Loucy (cell line): ENCODE measurements around the gene CHCHD5.

ENCODE experiments used
- H2AFZ ChIP-seq: fragments of 200-600 bp; sonication (generic); 2 replicates; pipeline ENCODE4 v1.6.0; 2016; ENCODE audit warnings: antibody characterized with exemption, mild to moderate bottlenecking, low read length, moderate library complexity
- H3F3A ChIP-seq: fragments of 200-600 bp; 2 replicates; pipeline ENCODE4 v1.6.0; 2016; ENCODE audit warnings: antibody characterized with exemption, low read depth, mild to moderate bottlenecking
- H3K27me3 ChIP-seq: fragments of 200-600 bp; sonication (generic); 2 replicates; pipeline ENCODE4 v1.6.1; 2014; ENCODE audit warnings: low read length, mild to moderate bottlenecking; ENCODE audit not compliant: insufficient read depth, poor library complexity, severe bottlenecking
- H3K36me3 ChIP-seq: fragments of 200-600 bp; sonication (generic); 2 replicates; pipeline ENCODE4 v1.6.1; 2016; ENCODE audit warnings: low read length; ENCODE audit not compliant: insufficient read depth
- H3K4me1 ChIP-seq: fragments of 200-600 bp; sonication (generic); 2 replicates; pipeline ENCODE4 v1.5.1; 2014; ENCODE audit warnings: low read length, mild to moderate bottlenecking; ENCODE audit not compliant: insufficient read depth, poor library complexity, severe bottlenecking
- H3K4me2 ChIP-seq: fragments of 200-600 bp; sonication (generic); 2 replicates; pipeline ENCODE4 v1.6.0; 2014; ENCODE audit warnings: antibody characterized with exemption, low read length, low read depth, mild to moderate bottlenecking; ENCODE audit not compliant: poor library complexity, severe bottlenecking
- H3K4me3 ChIP-seq: fragments of 200-600 bp; sonication (generic); 2 replicates; pipeline ENCODE4 v1.5.1; 2014; ENCODE audit warnings: low read length, mild to moderate bottlenecking, mixed read lengths; ENCODE audit not compliant: poor library complexity, severe bottlenecking
- H3K79me2 ChIP-seq: fragments of 200-600 bp; sonication (generic); 2 replicates; pipeline ENCODE4 v1.6.1; 2014; ENCODE audit warnings: low read length; ENCODE audit not compliant: insufficient read depth
- H3K9ac ChIP-seq: fragments of 200-600 bp; sonication (generic); 2 replicates; pipeline ENCODE4 v1.6.0; 2014; ENCODE audit warnings: mild to moderate bottlenecking, low read depth, low read length, moderate library complexity; ENCODE audit not compliant: poor library complexity, severe bottlenecking
- H3K9me2 ChIP-seq: fragments of 200-600 bp; sonication (generic); replicated peaks from 2 replicates; pipeline ENCODE4 v1.6.1; 2016; ENCODE audit warnings: low read depth, low read length, mixed read lengths
- H3K9me3 ChIP-seq: fragments of 200-600 bp; sonication (generic); 2 replicates; pipeline ENCODE4 v1.6.1; 2014; ENCODE audit warnings: mild to moderate bottlenecking, antibody characterized with exemption, low read length, low read depth; ENCODE audit not compliant: insufficient read depth
- H4K20me1 ChIP-seq: fragments of 200-600 bp; sonication (generic); 2 replicates; pipeline ENCODE4 v1.6.0; 2014; ENCODE audit warnings: antibody characterized with exemption, low read length, mild to moderate bottlenecking; ENCODE audit not compliant: insufficient read depth, poor library complexity, severe bottlenecking
- EZH2phosphoT487 ChIP-seq: fragments of 200-600 bp; IDR thresholded peaks from 2 replicates; pipeline ENCODE4 v1.6.1; 2018; ENCODE audit warnings: antibody characterized with exemption, mild to moderate bottlenecking, moderate library complexity, borderline replicate concordance
- TF ChIP-seq, protein P1 (sequence below): fragments of 200-600 bp; sonication (generic); conservative IDR thresholded peaks from 2 replicates; pipeline ENCODE4 v1.5.1; 2014; ENCODE audit warnings: mild to moderate bottlenecking, antibody characterized with exemption, low read length

The CHCHD5 gene

DNA sequence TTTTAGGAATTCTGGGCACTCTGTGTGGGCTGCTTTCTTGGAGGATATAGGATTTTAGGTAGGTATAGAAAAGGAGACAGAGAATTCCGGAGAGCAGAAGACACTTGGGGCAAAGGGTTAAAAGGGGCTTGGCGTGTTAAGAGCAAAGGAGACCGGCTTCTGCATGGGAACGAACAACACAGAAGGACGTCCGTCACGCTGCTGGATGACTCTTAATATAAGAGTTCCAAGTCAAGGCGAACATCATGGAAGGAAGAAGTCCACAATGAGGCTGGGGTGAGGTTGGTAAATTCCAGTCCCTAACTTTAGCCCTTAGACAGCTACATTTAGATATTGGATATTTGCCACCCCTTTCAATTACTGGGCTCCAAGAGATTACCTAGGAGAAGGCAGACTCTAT is 45.4 kb downstream of the CHCHD5 start:
- Histone ChIP-seq H3F3A (peaks cover 3% of the 10 kb centered on the region; the same call in 1 of the 2 replicates), H4K20me1 (no peaks in the 10 kb centered on the region), H3K9ac (no peak overlapping the region), H3K4me1 (peaks cover 31% of the 10 kb centered on the region), H3K4me2 (no peak overlapping the region), H3K4me3 (no peak overlapping the region), H3K27me3 (no peaks in the 10 kb centered on the region), H3K36me3 (no peaks in the 10 kb centered on the region), H3K9me3 (no peaks in the 10 kb centered on the region), H2AFZ (peak overlapping the region; percentile 23; the same call in 1 of the 2 replicates), H3K9me2 (no peaks in the 10 kb centered on the region), H3K79me2 (no peaks in the 10 kb centered on the region)
- TF ChIP-seq, protein P1, sequence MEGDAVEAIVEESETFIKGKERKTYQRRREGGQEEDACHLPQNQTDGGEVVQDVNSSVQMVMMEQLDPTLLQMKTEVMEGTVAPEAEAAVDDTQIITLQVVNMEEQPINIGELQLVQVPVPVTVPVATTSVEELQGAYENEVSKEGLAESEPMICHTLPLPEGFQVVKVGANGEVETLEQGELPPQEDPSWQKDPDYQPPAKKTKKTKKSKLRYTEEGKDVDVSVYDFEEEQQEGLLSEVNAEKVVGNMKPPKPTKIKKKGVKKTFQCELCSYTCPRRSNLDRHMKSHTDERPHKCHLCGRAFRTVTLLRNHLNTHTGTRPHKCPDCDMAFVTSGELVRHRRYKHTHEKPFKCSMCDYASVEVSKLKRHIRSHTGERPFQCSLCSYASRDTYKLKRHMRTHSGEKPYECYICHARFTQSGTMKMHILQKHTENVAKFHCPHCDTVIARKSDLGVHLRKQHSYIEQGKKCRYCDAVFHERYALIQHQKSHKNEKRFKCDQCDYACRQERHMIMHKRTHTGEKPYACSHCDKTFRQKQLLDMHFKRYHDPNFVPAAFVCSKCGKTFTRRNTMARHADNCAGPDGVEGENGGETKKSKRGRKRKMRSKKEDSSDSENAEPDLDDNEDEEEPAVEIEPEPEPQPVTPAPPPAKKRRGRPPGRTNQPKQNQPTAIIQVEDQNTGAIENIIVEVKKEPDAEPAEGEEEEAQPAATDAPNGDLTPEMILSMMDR: no peak

DNA sequence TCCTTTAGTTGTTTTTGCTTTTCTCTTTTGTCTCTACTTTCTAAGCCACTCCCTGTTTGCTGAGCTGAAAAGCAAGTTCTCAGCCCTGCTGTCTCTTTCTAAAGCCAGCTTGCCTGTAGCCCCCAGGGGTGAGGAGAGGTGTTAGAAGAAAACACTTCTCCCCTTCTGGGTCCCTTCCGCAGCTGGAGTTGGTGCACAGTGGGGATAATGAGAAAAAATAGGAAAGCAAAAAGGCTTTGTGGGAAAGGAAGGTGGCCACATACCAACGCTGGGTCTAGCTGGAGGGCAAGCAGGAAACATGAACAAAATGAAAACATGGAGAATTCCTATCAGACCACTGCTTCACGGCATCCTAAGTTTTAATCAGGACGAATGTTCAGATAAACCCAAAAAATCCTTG is 45.9 kb downstream of the CHCHD5 start:
- Histone ChIP-seq H3K4me2 (peak overlapping the region; percentile 73), H3K4me1 (peaks cover 31% of the 10 kb centered on the region), H3K9me2 (no peaks in the 10 kb centered on the region), H2AFZ (peak overlapping the region; percentile 23; the same call in 1 of the 2 replicates), H3K9ac (peak overlapping the region; percentile 2), H3K27me3 (no peaks in the 10 kb centered on the region), H3K4me3 (no peak overlapping the region), H4K20me1 (no peaks in the 10 kb centered on the region), H3K9me3 (no peaks in the 10 kb centered on the region), H3K36me3 (no peaks in the 10 kb centered on the region), H3F3A (peaks cover 3% of the 10 kb centered on the region; the same call in 1 of the 2 replicates), H3K79me2 (no peaks in the 10 kb centered on the region)
- no peak for TF ChIP-seq EZH2phosphoT487
- TF ChIP-seq, protein P1: no peak

DNA sequence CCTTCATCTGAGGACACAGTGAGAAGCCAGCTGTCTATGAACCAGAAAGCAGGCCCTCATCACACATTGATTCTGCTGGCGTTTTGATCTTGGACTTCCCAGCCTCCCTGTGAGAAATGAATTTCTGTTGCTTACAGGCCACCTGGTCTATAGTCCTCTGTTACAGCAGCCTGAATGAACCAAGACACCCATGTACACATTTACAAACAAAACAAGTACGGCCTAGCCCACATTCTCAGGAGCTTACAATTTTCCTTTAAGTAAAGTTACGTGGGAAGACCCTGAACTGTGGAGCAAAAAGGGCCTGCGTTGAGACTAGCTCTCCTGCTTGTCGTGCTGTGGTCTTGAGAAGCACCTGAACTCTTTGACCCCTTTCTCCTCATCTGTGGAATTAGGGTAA is 49.3 kb downstream of the CHCHD5 start:
- H3K4me3 ChIP-seq: no peak overlapping the region
- no peak overlapping the region for H2AFZ ChIP-seq
- H4K20me1 ChIP-seq: no peaks in the 10 kb centered on the region
- no peaks in the 10 kb centered on the region for H3K79me2 ChIP-seq
- no peak overlapping the region for H3K9ac ChIP-seq
- H3K4me1 ChIP-seq: peaks cover 21% of the 10 kb centered on the region
- H3F3A ChIP-seq: peaks cover 3% of the 10 kb centered on the region; the same call in 1 of the 2 replicates
- no peaks in the 10 kb centered on the region for H3K27me3 ChIP-seq
- no peaks in the 10 kb centered on the region for H3K9me2 ChIP-seq
- no peaks in the 10 kb centered on the region for H3K9me3 ChIP-seq
- TF ChIP-seq, protein P1: no peak
- no peak for TF ChIP-seq EZH2phosphoT487
- H3K36me3 ChIP-seq: no peaks in the 10 kb centered on the region
- no peak overlapping the region for H3K4me2 ChIP-seq
